BJ (cell line): ENCODE measurements around the gene ZNF385B. TPM values are rescaled to one million over a fixed set of nuclear protein-coding genes. Genes with fewer than 3 reads are reported as not detected.
A peak's percentile ranks its signal among the peaks of the same experiment; 100 is the strongest.

ENCODE experiments used
- CTCF ChIA-PET: fragments of 350-600 bp; formaldehyde crosslinking; extraction: SDS; loops from one replicate; lab custom pipeline; 2021; ENCODE audit warnings: antibody characterized with exemption, inconsistent platforms; lab: Yijun Ruan, JAX
- POLR2A ChIA-PET: fragments of 300-600 bp; sonication (Branson Sonifier 250); formaldehyde crosslinking; extraction: SDS; loops from one replicate; lab custom pipeline; 2021; ENCODE audit warnings: antibody characterized with exemption; lab: Charles Lee
- DNase-seq: peaks from one replicate; pipeline ENCODE4 v3.0.0-alpha.2; 2011; ENCODE audit warnings: low read depth
- H3K27me3 ChIP-seq: 2 replicates; pipeline ENCODE4 v1.6.0; 2011; ENCODE audit warnings: low read length; ENCODE audit not compliant: control insufficient read depth, insufficient read depth
- H3K36me3 ChIP-seq: 2 replicates; pipeline ENCODE4 v1.5.1; 2011; ENCODE audit warnings: low read length; ENCODE audit not compliant: control insufficient read depth, insufficient read depth
- H3K4me3 ChIP-seq: 2 replicates; pipeline ENCODE4 v1.5.1; 2011; ENCODE audit warnings: low read depth, mild to moderate bottlenecking, control low read depth, low read length
- polyA plus RNA-seq: library from polyadenylated mRNA; depleted of rRNA; stranded (reverse); fragments of >200 nt; gene quantifications from 2 replicates; pipeline ENCODE4 v1.2.3, GENCODE V29; 2011
- TF ChIP-seq, protein P1 (sequence below): IDR thresholded peaks from 2 replicates; pipeline ENCODE4 v1.5.1; 2011; ENCODE audit warnings: low read depth, mild to moderate bottlenecking, control low read depth, inconsistent platforms, low read length, moderate library complexity; ENCODE audit not compliant: insufficient read depth

Gene ZNF385B
- polyA plus RNA-seq, 1 experiment, result 0.22 TPM

DNA sequence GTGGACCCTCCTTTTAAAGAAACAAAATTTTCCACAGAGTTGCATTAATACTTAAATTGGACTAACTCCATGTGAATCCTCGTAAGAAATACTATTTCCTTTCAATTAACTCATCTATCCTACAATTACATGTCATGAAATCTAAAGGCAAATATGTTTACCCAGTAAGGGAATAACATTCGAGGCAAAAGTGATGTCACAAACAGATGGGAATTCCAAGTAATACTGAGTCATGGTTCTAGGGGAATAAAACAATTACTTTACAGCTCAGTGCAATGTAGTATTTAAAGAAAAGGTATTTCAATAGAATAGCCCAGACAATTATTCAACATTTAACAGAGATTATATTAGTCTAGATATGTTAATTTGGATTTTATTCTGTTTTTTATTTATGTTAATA lies 205.8 kb downstream of the ZNF385B start:
- POLR2A ChIA-PET, result no interaction called here
- peak; percentile 34 for DNase-seq
- Histone ChIP-seq H3K4me3 (no peak overlapping the region), H3K36me3 (no peaks in the 10 kb centered on the region), H3K27me3 (no peaks in the 10 kb centered on the region)
- CTCF ChIA-PET, result interaction anchor here (0.5 kb wide), 1 partner anchor 34 kb away, joined by 3 read pairs; no protein-coding TSS in a partner anchor
- TF ChIP-seq, protein P1, sequence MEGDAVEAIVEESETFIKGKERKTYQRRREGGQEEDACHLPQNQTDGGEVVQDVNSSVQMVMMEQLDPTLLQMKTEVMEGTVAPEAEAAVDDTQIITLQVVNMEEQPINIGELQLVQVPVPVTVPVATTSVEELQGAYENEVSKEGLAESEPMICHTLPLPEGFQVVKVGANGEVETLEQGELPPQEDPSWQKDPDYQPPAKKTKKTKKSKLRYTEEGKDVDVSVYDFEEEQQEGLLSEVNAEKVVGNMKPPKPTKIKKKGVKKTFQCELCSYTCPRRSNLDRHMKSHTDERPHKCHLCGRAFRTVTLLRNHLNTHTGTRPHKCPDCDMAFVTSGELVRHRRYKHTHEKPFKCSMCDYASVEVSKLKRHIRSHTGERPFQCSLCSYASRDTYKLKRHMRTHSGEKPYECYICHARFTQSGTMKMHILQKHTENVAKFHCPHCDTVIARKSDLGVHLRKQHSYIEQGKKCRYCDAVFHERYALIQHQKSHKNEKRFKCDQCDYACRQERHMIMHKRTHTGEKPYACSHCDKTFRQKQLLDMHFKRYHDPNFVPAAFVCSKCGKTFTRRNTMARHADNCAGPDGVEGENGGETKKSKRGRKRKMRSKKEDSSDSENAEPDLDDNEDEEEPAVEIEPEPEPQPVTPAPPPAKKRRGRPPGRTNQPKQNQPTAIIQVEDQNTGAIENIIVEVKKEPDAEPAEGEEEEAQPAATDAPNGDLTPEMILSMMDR, result no peak

DNA sequence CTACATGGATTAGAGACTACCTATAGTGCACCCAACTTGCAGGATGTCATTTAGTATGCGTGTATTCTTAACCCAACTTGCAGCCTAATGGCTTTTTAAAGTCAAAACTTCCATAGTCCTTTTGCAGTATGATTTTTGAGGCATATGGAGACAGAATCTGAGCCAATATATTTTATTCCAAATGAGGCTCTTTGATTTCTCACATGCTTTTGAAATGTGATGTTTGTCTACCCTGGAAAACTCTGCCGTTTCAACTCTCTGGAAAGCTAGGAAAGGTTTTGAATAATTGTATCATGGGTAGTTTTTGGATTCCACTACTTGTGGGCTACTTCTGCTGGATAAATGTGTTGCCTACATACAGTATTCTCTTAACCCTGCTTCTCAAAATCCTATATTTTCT lies 206.6 kb downstream of the ZNF385B start:
- ChIA-PET POLR2A (no interaction called here), CTCF (interaction anchor here (1.0 kb wide), 1 partner anchor 12 kb away, joined by 5 read pairs; no protein-coding TSS in a partner anchor)
- TF ChIP-seq, protein P1, result no peak
- no peak for DNase-seq
- Histone ChIP-seq H3K4me3 (no peak overlapping the region), H3K36me3 (no peaks in the 10 kb centered on the region), H3K27me3 (no peaks in the 10 kb centered on the region)

DNA sequence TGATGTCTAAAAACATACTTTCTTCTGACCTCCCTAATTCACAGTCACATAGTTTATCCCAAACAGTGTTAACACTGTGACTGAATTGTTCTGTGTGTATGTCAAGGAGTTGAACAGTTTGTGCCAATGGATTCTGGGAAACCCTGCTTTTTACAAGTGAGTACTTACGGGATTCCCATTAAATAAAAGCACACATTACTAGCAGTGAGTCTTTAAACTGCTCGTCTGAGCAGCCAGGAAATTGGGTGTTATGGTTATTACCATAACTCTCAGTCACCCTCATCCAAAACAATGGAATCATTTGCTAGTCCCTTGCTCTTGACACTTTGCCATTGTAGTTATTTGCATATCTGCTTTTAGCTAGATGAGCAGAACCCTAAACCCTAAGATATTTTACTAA lies 209.1 kb downstream of the ZNF385B start:
- Histone ChIP-seq H3K36me3 (no peaks in the 10 kb centered on the region), H3K4me3 (no peak overlapping the region), H3K27me3 (no peaks in the 10 kb centered on the region)
- TF ChIP-seq, protein P1, result no peak
- no peak for DNase-seq
- CTCF ChIA-PET, result interaction anchor here (1.1 kb wide), 1 partner anchor 51 kb away, joined by 3 read pairs; no protein-coding TSS in a partner anchor
- POLR2A ChIA-PET, result no interaction called here

DNA sequence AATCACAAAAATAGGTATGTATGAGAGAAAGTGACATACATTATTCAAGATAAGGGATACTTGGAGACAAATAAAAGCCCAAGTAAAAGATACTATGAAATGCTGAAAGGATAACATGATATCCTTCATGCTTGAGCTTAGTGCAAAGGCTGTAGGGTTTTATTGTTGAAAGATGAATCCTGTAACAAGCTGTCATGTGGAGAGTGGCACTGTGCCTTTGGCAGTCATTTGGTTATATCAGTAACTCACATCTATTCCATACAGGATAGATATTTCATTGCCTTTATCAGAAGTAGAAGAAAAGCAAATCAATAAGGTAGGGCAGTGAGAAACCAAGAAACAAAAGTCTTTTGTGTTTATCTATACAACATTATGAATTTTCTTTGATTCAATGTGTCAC lies 211.0 kb downstream of the ZNF385B start:
- H3K4me3 ChIP-seq, result no peak overlapping the region
- DNase-seq, result no peak
- H3K27me3 ChIP-seq, result no peaks in the 10 kb centered on the region
- TF ChIP-seq, protein P1, result no peak
- ChIA-PET CTCF (no interaction called here), POLR2A (no interaction called here)
- no peaks in the 10 kb centered on the region for H3K36me3 ChIP-seq

DNA sequence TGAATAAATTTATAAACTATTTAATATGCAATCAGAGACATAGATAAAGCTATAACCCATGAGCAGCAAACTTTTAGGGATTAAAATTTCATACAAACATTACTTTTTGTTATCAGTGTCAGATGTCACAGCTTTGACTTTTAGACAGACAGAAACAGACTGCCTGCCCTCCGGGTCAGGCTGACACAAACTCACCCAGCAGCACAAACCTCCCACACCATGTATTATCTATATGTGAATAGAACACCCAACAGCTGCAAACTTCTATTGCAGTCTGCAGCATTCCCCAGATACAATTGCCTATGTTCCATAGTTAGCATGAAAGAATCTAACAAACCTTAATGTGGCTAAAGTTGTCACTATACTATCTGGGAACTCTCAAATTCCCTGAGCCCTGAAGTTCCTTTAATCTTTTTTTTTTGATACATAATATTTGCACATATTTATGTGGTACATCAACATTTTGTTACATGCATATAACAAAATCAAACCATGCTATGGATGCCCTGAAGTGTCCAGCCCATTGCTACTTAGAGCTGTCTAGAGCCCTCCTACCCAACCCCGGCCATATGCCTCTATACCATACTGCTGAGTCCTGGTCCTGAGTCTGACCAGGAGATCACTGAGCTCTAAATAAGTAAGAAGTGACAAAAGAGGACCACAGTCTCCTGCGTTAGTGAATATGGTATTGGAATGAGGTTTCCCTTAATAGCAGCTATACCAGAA lies 214.4 kb downstream of the ZNF385B start:
- Histone ChIP-seq H3K36me3 (no peaks in the 10 kb centered on the region), H3K27me3 (no peaks in the 10 kb centered on the region), H3K4me3 (no peak overlapping the region)
- ChIA-PET CTCF (interaction anchor here (1.5 kb wide), 1 partner anchor 10 kb away, joined by 7 read pairs; no protein-coding TSS in a partner anchor), POLR2A (no interaction called here)
- TF ChIP-seq, protein P1, result no peak
- DNase-seq, result no peak
